GM12878 (cell line): ENCODE results near the gene LDB3. TPM values are rescaled to one million over a fixed set of nuclear protein-coding genes. Genes with fewer than 3 reads are reported as not detected.

Experiments used
- ATAC-seq: fragments of 200-7000 bp; cut with Tn5 transposase; 3 replicates; pipeline ENCODE4 v1.9.1; 2020; ENCODE audit warnings: mild to moderate bottlenecking, moderate library complexity
- BruUV-seq: library from RNA; stranded (reverse); fragments of 400-500 nt; replicated peaks from 2 replicates; lab custom pipeline; 2021; lab: Mats Ljungman, UMichigan
- CTCF ChIA-PET: fragments of 300-600 bp; sonication (Branson Sonifier 250); formaldehyde crosslinking; extraction: SDS; loops from one replicate; lab custom pipeline; 2021; ENCODE audit warnings: inconsistent platforms; lab: Yijun Ruan, JAX
- POLR2A ChIA-PET: fragments of 350-600 bp; formaldehyde crosslinking; extraction: SDS; loops from one replicate; lab custom pipeline; 2021; ENCODE audit warnings: inconsistent platforms; lab: Charles Lee
- RAD21 ChIA-PET: fragments of 300-600 bp; sonication (Branson Sonifier 250); formaldehyde crosslinking; loops from one replicate; lab custom pipeline; 2023; ENCODE audit warnings: antibody characterized with exemption; ENCODE audit not compliant: unreplicated experiment; lab: Charles Lee
- SMC1A ChIA-PET: fragments of 300-600 bp; sonication (Branson Sonifier 250); formaldehyde crosslinking; loops from one replicate; lab custom pipeline; 2023; ENCODE audit not compliant: unreplicated experiment, uncharacterized antibody; lab: Charles Lee
- DNase-seq: peaks from one replicate; pipeline ENCODE4 v3.0.0-alpha.2; 2011; ENCODE audit warnings: low read depth, low spot score
- FAIRE-seq: peaks from 3 replicates; lab custom pipeline; 2011; peaks lifted over from hg19 to GRCh38; lab: Jason Lieb, UNC
- H2AFZ ChIP-seq: 2 replicates; pipeline ENCODE4 v1.6.0; 2011; ENCODE audit warnings: low read depth, low read length, control low read depth; ENCODE audit not compliant: control insufficient read depth
- H3K27ac ChIP-seq: 2 replicates; pipeline ENCODE4 v1.5.1; 2011; ENCODE audit warnings: control low read depth; ENCODE audit not compliant: control insufficient read depth, insufficient read depth
- H3K27me3 ChIP-seq, 2 experiments: replicated peaks in 1 of 2; 2 replicates each; pipeline versions ENCODE4 v1.6.0 to v1.6.1; 2011; ENCODE audit warnings: low read length in 1 of 2; ENCODE audit not compliant: control insufficient read depth in 2 of 2, insufficient read depth in 2 of 2
- H3K36me3 ChIP-seq, 2 experiments: 2 replicates each; pipeline ENCODE4 v1.5.1; 2011; ENCODE audit warnings: low read length in 1 of 2; ENCODE audit not compliant: control insufficient read depth in 2 of 2, insufficient read depth in 2 of 2
- H3K4me1 ChIP-seq: 2 replicates; pipeline ENCODE4 v1.6.1; 2011; ENCODE audit warnings: mild to moderate bottlenecking, low read length, moderate library complexity, mixed read lengths; ENCODE audit not compliant: control insufficient read depth, insufficient read depth
- H3K4me2 ChIP-seq: 2 replicates; pipeline ENCODE4 v1.6.0; 2011; ENCODE audit warnings: control low read depth; ENCODE audit not compliant: control insufficient read depth, insufficient read depth
- H3K4me3 ChIP-seq: fragments of 200-600 bp; sonication (generic); 2 replicates; pipeline ENCODE4 v1.5.1; 2016
- H3K79me2 ChIP-seq: 2 replicates; pipeline ENCODE4 v1.6.0; 2011; ENCODE audit warnings: low read length; ENCODE audit not compliant: control insufficient read depth, insufficient read depth
- H3K9ac ChIP-seq: 2 replicates; pipeline ENCODE4 v1.8.0; 2011; ENCODE audit warnings: low read length, control low read depth, mixed read lengths; ENCODE audit not compliant: control insufficient read depth, insufficient read depth
- H3K9me3 ChIP-seq: replicated peaks from 3 replicates; pipeline ENCODE4 v1.5.1; 2011; ENCODE audit warnings: mild to moderate bottlenecking, low read length; ENCODE audit not compliant: control insufficient read depth, insufficient read depth
- H4K20me1 ChIP-seq: 2 replicates; pipeline ENCODE4 v1.6.0; 2011; ENCODE audit not compliant: control insufficient read depth, insufficient read depth
- BHLHE40 ChIP-seq, 2 experiments: fragments of 450-650 bp in 1 of 2; IDR thresholded peaks; 2 replicates each; pipeline ENCODE4 v1.6.1; 2011 to 2017; ENCODE audit warnings: low read depth in 2 of 2, borderline replicate concordance in 1 of 2, improper control_type of control experiment in 1 of 2, low read length in 1 of 2, mild to moderate bottlenecking in 1 of 2
- EP300 ChIP-seq, 2 experiments: fragments of 150-350 bp in 1 of 2; IDR thresholded peaks; 2 replicates each; pipeline ENCODE4 v1.6.1; 2011 to 2012; ENCODE audit warnings: low read depth in 2 of 2, low read length in 2 of 2, borderline replicate concordance in 1 of 2, improper control_type of control experiment in 1 of 2, inconsistent platforms in 1 of 2; ENCODE audit not compliant: control insufficient read depth in 1 of 2
- FOXK2 ChIP-seq: fragments of 450-650 bp; IDR thresholded peaks from 2 replicates; pipeline ENCODE4 v1.6.1; 2017; ENCODE audit warnings: mild to moderate bottlenecking, moderate library complexity
- HCFC1 ChIP-seq: fragments of 150-350 bp; IDR thresholded peaks from 2 replicates; pipeline ENCODE4 v1.6.1; 2014; ENCODE audit warnings: low read length
- HDGF ChIP-seq: fragments of 450-650 bp; IDR thresholded peaks from 2 replicates; pipeline ENCODE4 v1.6.1; 2016; ENCODE audit warnings: antibody characterized with exemption
- SMARCA5 ChIP-seq: fragments of 450-650 bp; IDR thresholded peaks from 2 replicates; pipeline ENCODE4 v1.6.1; 2017; ENCODE audit warnings: mild to moderate bottlenecking
- WGBS: methylation state at CpG from one replicate; pipeline ENCODE4 v1.1.6; 2016; ENCODE audit warnings: low lambda C conversion rate; ENCODE audit not compliant: insufficient replicate concordance, insufficient coverage; ENCODE audit errors: missing lambda C conversion rate; 5-methylcytosine and 5-hydroxymethylcytosine counted together
- in situ Hi-C: fragments of 300-500 bp; cut with MboI; formaldehyde crosslinking; loops from 9 replicates; pipeline ENCODE4 v1.14.3; 2018; ENCODE audit warnings: mixed read lengths
- intact Hi-C: fragments of 100-400 bp; cut with micrococcal nuclease; formaldehyde crosslinking; loops from one replicate; pipeline ENCODE4 v1.14.2; 2022; ENCODE audit not compliant: unreplicated experiment
- polyA plus RNA-seq, 11 experiments: library from polyadenylated mRNA; depleted of rRNA in 4 of 11; unstranded in 6 of 11; stranded (reverse) in 5 of 11; fragments of >200 nt; fragmentation: Nextera tagmentation in 4 of 11; fragmentation: Illumina TruSeq in 1 of 11; extraction: Ambion mirVana in 4 of 11; extraction: Trizol in 1 of 11; gene quantifications; 1 replicate in 1 of 11; 2 replicates in 10 of 11; pipeline versions ENCODE4 v1.2.1 to v1.2.3, GENCODE V29; 2011 to 2016; ENCODE audit warnings: inconsistent platforms in 2 of 11, missing spikeins in 2 of 11, low read depth in 1 of 11
- total RNA-seq, 4 experiments: library from RNA; depleted of rRNA in 3 of 4; stranded (reverse); fragments of >200 nt in 3 of 4; fragmentation: Illumina TruSeq in 1 of 4; extraction: Trizol in 1 of 4; gene quantifications; 2 replicates each; pipeline versions ENCODE4 v1.2.1 to v1.2.3, GENCODE V29; 2013 to 2021
- TF ChIP-seq, protein P1 (sequence below): IDR thresholded peaks from 2 replicates; pipeline ENCODE4 v1.6.1; 2011; ENCODE audit warnings: low read depth, low read length, improper control_type of control experiment, borderline replicate concordance
- TF ChIP-seq, protein P2 (sequence below): fragments of 450-650 bp; IDR thresholded peaks from 2 replicates; pipeline ENCODE4 v1.6.1; 2016; ENCODE audit warnings: mild to moderate bottlenecking
- TF ChIP-seq, protein P3 (sequence below), 3 experiments: IDR thresholded peaks in 2 of 3; conservative IDR thresholded peaks in 1 of 3; 2 replicates each; pipeline ENCODE4 v1.5.1; 2011; ENCODE audit warnings: low read depth in 3 of 3, low read length in 3 of 3, mild to moderate bottlenecking in 3 of 3, control low read depth in 2 of 3, moderate library complexity in 2 of 3, inconsistent platforms in 1 of 3, mixed read lengths in 1 of 3; ENCODE audit not compliant: control insufficient read depth in 2 of 3, insufficient read depth in 1 of 3; ENCODE audit errors: extremely low read depth in 1 of 3

The LDB3 gene
- total and polyA plus RNA-seq, 10 of the 15 experiments (the other 5 are each of a cell fraction or from before 2014, with no cell fraction given): 0.02 to 0.07 (median 0.04) TPM; not detected in 1

DNA sequence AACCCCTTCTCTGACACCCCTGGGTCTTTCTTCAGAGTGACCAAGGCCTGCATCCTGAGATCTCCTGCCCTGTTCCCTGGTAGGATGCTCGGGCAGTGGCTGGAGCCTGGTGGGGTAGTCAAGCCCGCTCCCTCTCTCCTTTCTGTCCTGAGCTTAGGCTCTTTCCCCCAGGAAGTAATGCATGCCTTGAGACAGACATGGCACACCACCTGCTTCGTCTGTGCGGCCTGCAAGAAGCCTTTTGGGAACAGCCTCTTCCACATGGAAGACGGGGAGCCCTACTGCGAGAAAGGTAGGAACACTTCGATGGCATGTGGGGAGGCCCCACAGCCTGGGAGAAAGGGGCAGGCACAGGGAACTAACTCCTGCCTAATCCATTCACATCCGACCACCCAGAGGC, 50.2 kb downstream of the LDB3 start:
- DNase-seq: no peak
- Histone ChIP-seq H3K27ac (no peak overlapping the region), H3K27me3 (no peaks in the 10 kb centered on the region), H4K20me1 (no peaks in the 10 kb centered on the region), H3K4me2 (no peak overlapping the region), H3K4me1 (no peaks in the 10 kb centered on the region; the same call in 1 of the 2 replicates), H2AFZ (no peak overlapping the region), H3K4me3 (no peak overlapping the region), H3K36me3 (no peaks in the 10 kb centered on the region), H3K9ac (no peak overlapping the region), H3K9me3 (no peaks in the 10 kb centered on the region), H3K79me2 (no peaks in the 10 kb centered on the region)
- no peak for FAIRE-seq
- ChIA-PET RAD21 (no interaction called here), SMC1A (interaction anchor here (1.0 kb wide), 1 partner anchor 191 kb away, joined by 4 read pairs; no protein-coding TSS in a partner anchor), POLR2A (no interaction called here), CTCF (interaction anchor here (1.2 kb wide), 1 partner anchor 181 kb away, joined by 3 read pairs; no protein-coding TSS in a partner anchor)
- in situ Hi-C loops (no loop called here), intact Hi-C loops (loop anchor here (10.0 kb wide), 1 partner anchor 76 kb away; no protein-coding TSS in a partner anchor)
- BruUV-seq: no TSS peak
- TF ChIP-seq, protein P1, sequence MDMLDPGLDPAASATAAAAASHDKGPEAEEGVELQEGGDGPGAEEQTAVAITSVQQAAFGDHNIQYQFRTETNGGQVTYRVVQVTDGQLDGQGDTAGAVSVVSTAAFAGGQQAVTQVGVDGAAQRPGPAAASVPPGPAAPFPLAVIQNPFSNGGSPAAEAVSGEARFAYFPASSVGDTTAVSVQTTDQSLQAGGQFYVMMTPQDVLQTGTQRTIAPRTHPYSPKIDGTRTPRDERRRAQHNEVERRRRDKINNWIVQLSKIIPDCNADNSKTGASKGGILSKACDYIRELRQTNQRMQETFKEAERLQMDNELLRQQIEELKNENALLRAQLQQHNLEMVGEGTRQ: no peak
- TF ChIP-seq BHLHE40 (IDR thresholded peaks at IDR 0.05; ENCODE audit: borderline replicate concordance in 1 of 2, low read depth in 2 of 2, low read length in 1 of 2): no peak
- TF ChIP-seq EP300 (IDR thresholded peaks at IDR 0.05; ENCODE audit: borderline replicate concordance in 1 of 2, control insufficient read depth in 1 of 2, low read depth in 2 of 2, low read length in 2 of 2): no peak
- no peak for TF ChIP-seq SMARCA5
- no peak for TF ChIP-seq HCFC1
- no peak for TF ChIP-seq FOXK2
- TF ChIP-seq, protein P2, sequence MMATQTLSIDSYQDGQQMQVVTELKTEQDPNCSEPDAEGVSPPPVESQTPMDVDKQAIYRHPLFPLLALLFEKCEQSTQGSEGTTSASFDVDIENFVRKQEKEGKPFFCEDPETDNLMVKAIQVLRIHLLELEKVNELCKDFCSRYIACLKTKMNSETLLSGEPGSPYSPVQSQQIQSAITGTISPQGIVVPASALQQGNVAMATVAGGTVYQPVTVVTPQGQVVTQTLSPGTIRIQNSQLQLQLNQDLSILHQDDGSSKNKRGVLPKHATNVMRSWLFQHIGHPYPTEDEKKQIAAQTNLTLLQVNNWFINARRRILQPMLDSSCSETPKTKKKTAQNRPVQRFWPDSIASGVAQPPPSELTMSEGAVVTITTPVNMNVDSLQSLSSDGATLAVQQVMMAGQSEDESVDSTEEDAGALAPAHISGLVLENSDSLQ: no peak
- TF ChIP-seq HDGF: no peak
- TF ChIP-seq, protein P3, sequence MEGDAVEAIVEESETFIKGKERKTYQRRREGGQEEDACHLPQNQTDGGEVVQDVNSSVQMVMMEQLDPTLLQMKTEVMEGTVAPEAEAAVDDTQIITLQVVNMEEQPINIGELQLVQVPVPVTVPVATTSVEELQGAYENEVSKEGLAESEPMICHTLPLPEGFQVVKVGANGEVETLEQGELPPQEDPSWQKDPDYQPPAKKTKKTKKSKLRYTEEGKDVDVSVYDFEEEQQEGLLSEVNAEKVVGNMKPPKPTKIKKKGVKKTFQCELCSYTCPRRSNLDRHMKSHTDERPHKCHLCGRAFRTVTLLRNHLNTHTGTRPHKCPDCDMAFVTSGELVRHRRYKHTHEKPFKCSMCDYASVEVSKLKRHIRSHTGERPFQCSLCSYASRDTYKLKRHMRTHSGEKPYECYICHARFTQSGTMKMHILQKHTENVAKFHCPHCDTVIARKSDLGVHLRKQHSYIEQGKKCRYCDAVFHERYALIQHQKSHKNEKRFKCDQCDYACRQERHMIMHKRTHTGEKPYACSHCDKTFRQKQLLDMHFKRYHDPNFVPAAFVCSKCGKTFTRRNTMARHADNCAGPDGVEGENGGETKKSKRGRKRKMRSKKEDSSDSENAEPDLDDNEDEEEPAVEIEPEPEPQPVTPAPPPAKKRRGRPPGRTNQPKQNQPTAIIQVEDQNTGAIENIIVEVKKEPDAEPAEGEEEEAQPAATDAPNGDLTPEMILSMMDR (IDR thresholded peaks at IDR 0.05 in 2 of 3, conservative IDR thresholded peaks at IDR 0.05 in 1 of 3; ENCODE audit: control insufficient read depth in 2 of 3, extremely low read depth in 1 of 3, insufficient read depth in 1 of 3, low read depth in 3 of 3, low read length in 3 of 3): no peak
- ATAC-seq: no peak
- 52% methylated on average over 8 of the region's 8 CpGs for WGBS
